ENCODE results near the gene IL2RA.

DNA sequence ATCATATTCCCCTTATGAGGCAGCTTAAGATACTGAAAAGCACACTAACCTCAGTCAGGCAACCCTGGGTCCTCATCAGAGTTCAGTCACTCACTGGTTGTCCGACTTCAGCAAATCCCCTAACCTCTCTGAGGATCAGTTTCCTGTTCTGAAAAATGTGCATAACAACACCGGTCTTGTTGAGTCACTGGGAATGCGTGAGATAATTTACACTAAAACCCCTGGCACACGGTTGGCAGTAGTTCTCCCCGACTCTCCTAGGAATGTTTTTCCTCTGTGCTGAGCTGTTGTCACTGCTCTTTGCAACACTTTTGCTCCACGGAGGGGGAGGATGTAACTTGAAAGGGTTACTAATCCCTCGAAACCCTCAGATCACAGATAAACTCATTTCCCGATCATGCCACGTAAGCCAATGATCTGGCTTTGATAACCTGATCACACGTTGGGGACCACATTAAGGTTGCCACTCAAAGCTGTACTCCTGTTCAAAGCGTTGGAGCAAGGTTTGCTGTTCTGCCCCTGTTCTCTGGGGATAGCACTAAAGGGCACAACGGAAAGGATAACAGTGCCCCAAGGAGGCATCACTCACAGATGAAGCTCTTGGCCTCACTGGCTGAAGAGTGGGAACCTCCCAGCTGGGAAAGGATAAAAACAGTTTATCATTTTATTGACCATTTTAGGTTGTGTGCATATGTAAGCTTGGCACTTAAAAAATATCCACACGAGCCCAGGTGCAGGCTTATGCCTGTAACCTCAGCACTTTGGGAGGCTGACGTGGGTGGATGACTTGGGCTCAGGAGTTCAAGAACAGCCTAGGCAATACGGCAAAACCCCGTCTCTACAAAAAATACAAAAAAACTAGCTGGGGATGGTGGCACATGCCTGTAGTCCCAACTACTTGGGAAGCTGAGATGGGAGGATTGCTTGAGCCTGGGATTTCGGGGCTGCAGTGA lies 21.6 kb upstream of the IL2RA start:
- TF ChIP-seq ETS1 (IDR thresholded peaks at IDR 0.05) (no peak), JUNB (IDR thresholded peaks at IDR 0.05; ENCODE audit: unreplicated experiment) (no peak), EZH2 (IDR thresholded peaks at IDR 0.05; ENCODE audit: low read depth, unreplicated experiment) (no peak)
- TF ChIP-seq, protein P1, sequence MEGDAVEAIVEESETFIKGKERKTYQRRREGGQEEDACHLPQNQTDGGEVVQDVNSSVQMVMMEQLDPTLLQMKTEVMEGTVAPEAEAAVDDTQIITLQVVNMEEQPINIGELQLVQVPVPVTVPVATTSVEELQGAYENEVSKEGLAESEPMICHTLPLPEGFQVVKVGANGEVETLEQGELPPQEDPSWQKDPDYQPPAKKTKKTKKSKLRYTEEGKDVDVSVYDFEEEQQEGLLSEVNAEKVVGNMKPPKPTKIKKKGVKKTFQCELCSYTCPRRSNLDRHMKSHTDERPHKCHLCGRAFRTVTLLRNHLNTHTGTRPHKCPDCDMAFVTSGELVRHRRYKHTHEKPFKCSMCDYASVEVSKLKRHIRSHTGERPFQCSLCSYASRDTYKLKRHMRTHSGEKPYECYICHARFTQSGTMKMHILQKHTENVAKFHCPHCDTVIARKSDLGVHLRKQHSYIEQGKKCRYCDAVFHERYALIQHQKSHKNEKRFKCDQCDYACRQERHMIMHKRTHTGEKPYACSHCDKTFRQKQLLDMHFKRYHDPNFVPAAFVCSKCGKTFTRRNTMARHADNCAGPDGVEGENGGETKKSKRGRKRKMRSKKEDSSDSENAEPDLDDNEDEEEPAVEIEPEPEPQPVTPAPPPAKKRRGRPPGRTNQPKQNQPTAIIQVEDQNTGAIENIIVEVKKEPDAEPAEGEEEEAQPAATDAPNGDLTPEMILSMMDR (conservative IDR thresholded peaks at IDR 0.05; ENCODE audit: low read depth in 2 of 2) = no peak

Measured in GM23338 (cell line).